ENCODE data around the gene RPS6KL1.

Gene RPS6KL1

GRCh38 chr14:74922752-74923401 is at the start of gene RPS6KL1:
TSS of gene RPS6KL1 (minus strand) at chr14:74923260. CDS start at chr14:74921541, 1,719 bp downstream.
- peak; percentile 70 for TF ChIP-seq ZBTB7A (IDR thresholded peaks at IDR 0.05; ENCODE audit: low read depth)
- TF ChIP-seq, protein P1, sequence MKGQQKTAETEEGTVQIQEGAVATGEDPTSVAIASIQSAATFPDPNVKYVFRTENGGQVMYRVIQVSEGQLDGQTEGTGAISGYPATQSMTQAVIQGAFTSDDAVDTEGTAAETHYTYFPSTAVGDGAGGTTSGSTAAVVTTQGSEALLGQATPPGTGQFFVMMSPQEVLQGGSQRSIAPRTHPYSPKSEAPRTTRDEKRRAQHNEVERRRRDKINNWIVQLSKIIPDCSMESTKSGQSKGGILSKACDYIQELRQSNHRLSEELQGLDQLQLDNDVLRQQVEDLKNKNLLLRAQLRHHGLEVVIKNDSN (IDR thresholded peaks at IDR 0.05) = no peak
- TF ChIP-seq MAX (IDR thresholded peaks at IDR 0.05) = peak; percentile 71
- peak; percentile 21; the same call in 1 of the 2 replicates for TF ChIP-seq TEAD4 (IDR thresholded peaks at IDR 0.05)
- peak; percentile 78 for TF ChIP-seq TAF1 (IDR thresholded peaks at IDR 0.05; ENCODE audit: low read depth)
- TF ChIP-seq NFIC (IDR thresholded peaks at IDR 0.05) = no peak

GRCh38 chr14:74968811-74969210 is 45.8 kb upstream of the RPS6KL1 start:
- TF ChIP-seq EGR1 (IDR thresholded peaks at IDR 0.05) = no peak
- TF ChIP-seq TEAD4 (IDR thresholded peaks at IDR 0.05) = no peak
- TF ChIP-seq ZBTB7A (IDR thresholded peaks at IDR 0.05; ENCODE audit: low read depth) = no peak
- no peak for TF ChIP-seq TCF12 (IDR thresholded peaks at IDR 0.05; ENCODE audit: low read depth)
- no peak for TF ChIP-seq YY1 (IDR thresholded peaks at IDR 0.05; ENCODE audit: low read depth)
- TF ChIP-seq FOXM1 (IDR thresholded peaks at IDR 0.05; ENCODE audit: borderline replicate concordance, low read depth) = no peak
- TF ChIP-seq EP300 (IDR thresholded peaks at IDR 0.05; ENCODE audit: borderline replicate concordance) = no peak
- TF ChIP-seq CREB1 (IDR thresholded peaks at IDR 0.05; ENCODE audit: low read depth) = no peak
- TF ChIP-seq CEBPB (IDR thresholded peaks at IDR 0.05) = no peak
- no peak for TF ChIP-seq TAF1 (IDR thresholded peaks at IDR 0.05; ENCODE audit: low read depth)
- TF ChIP-seq, protein P1 (IDR thresholded peaks at IDR 0.05) = no peak
- TF ChIP-seq NFIC (IDR thresholded peaks at IDR 0.05) = no peak
- TF ChIP-seq RAD21 (IDR thresholded peaks at IDR 0.05; ENCODE audit: low read depth) = no peak

DNA sequence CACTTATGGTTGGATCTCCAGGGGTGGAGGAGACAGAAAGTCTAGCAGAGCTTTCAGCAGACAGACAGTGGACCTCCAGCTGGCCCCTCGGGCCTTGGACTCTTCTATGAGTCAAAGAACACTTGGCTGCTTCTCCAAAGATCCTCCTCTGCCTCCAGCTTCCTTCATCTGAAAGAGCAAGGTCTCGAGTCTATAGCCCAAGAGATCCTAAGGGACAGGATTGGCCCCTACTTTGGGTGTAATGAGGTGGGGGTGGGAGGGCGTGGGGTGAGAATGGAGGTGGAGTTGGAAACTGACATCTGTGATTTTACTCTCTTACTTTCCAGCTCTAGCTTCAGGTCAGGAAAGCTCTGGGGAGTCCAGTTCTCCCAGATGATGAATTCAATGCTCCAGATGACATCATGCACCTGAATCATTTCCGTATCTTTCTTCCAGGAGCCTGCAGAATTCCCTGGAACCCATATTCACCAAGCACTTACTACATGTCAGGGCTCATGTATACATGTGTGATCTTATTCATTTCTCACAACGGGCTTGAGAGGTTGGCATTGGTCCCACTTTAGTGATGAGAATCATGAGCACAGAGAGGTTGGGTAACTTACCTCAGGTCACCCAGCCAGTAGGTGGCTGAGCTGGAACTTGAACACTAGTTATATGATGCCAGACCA is 42.6 kb upstream of the RPS6KL1 start:
- TF ChIP-seq NFIC (IDR thresholded peaks at IDR 0.05) = no peak
- no peak for TF ChIP-seq EP300 (IDR thresholded peaks at IDR 0.05; ENCODE audit: borderline replicate concordance)
- TF ChIP-seq FOXM1 (IDR thresholded peaks at IDR 0.05; ENCODE audit: borderline replicate concordance, low read depth) = no peak
- TF ChIP-seq TAF1 (IDR thresholded peaks at IDR 0.05; ENCODE audit: low read depth) = no peak
- no peak for TF ChIP-seq RAD21 (IDR thresholded peaks at IDR 0.05; ENCODE audit: low read depth)
- TF ChIP-seq ZBTB7A (IDR thresholded peaks at IDR 0.05; ENCODE audit: low read depth) = no peak
- TF ChIP-seq EGR1 (IDR thresholded peaks at IDR 0.05) = no peak
- no peak for TF ChIP-seq YY1 (IDR thresholded peaks at IDR 0.05; ENCODE audit: low read depth)
- TF ChIP-seq CEBPB (IDR thresholded peaks at IDR 0.05) = no peak
- no peak for TF ChIP-seq MAX (IDR thresholded peaks at IDR 0.05)
- TF ChIP-seq, protein P1 (IDR thresholded peaks at IDR 0.05) = no peak
- no peak for TF ChIP-seq CREB1 (IDR thresholded peaks at IDR 0.05; ENCODE audit: low read depth)
- no peak for TF ChIP-seq TCF12 (IDR thresholded peaks at IDR 0.05; ENCODE audit: low read depth)
- TF ChIP-seq TEAD4 (IDR thresholded peaks at IDR 0.05) = no peak
- TF ChIP-seq, protein P2, sequence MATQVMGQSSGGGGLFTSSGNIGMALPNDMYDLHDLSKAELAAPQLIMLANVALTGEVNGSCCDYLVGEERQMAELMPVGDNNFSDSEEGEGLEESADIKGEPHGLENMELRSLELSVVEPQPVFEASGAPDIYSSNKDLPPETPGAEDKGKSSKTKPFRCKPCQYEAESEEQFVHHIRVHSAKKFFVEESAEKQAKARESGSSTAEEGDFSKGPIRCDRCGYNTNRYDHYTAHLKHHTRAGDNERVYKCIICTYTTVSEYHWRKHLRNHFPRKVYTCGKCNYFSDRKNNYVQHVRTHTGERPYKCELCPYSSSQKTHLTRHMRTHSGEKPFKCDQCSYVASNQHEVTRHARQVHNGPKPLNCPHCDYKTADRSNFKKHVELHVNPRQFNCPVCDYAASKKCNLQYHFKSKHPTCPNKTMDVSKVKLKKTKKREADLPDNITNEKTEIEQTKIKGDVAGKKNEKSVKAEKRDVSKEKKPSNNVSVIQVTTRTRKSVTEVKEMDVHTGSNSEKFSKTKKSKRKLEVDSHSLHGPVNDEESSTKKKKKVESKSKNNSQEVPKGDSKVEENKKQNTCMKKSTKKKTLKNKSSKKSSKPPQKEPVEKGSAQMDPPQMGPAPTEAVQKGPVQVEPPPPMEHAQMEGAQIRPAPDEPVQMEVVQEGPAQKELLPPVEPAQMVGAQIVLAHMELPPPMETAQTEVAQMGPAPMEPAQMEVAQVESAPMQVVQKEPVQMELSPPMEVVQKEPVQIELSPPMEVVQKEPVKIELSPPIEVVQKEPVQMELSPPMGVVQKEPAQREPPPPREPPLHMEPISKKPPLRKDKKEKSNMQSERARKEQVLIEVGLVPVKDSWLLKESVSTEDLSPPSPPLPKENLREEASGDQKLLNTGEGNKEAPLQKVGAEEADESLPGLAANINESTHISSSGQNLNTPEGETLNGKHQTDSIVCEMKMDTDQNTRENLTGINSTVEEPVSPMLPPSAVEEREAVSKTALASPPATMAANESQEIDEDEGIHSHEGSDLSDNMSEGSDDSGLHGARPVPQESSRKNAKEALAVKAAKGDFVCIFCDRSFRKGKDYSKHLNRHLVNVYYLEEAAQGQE (IDR thresholded peaks at IDR 0.05; ENCODE audit: low read depth) = no peak

DNA sequence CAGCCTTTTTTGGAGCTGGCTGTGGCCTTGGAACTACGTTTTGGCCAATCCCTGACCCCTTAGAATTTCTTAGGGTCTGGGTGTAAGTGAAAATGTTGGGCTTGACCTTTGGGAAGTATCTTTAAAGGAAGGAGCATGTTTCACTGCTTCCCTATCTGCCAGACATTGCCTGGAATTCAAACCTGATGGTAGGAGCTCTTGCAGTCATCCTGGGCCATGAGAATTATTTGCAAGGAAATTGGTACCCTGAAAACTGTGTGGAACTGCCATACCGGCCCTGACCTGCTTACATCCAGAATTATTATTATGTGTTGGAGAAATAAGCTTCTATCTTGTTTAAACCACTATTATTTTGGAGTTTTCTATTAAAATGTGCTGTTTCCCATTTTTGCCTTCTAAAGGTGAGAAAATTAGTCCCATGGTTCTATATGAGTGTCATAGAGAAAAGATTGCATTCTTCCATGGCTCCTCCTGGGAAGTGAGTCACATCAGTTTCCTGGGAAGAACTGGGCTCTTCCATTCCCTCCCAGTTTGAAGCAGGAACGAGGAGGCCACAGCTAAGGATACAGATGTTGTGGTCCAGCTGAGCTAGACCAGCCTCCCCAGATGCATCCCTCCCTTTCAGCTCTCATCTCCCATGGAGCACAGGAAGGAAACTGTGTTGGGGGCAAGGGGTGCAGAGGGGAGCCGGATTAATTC is 41.9 kb upstream of the RPS6KL1 start:
- TF ChIP-seq TAF1 (IDR thresholded peaks at IDR 0.05; ENCODE audit: low read depth) = no peak
- TF ChIP-seq, protein P2 (IDR thresholded peaks at IDR 0.05; ENCODE audit: low read depth) = no peak
- TF ChIP-seq ZBTB7A (IDR thresholded peaks at IDR 0.05; ENCODE audit: low read depth) = no peak
- TF ChIP-seq CEBPB (IDR thresholded peaks at IDR 0.05) = no peak
- TF ChIP-seq EP300 (IDR thresholded peaks at IDR 0.05; ENCODE audit: borderline replicate concordance) = no peak
- TF ChIP-seq NFIC (IDR thresholded peaks at IDR 0.05) = no peak
- TF ChIP-seq MAX (IDR thresholded peaks at IDR 0.05) = no peak
- no peak for TF ChIP-seq FOXM1 (IDR thresholded peaks at IDR 0.05; ENCODE audit: borderline replicate concordance, low read depth)
- no peak for TF ChIP-seq TEAD4 (IDR thresholded peaks at IDR 0.05)
- TF ChIP-seq CREB1 (IDR thresholded peaks at IDR 0.05; ENCODE audit: low read depth) = no peak
- no peak for TF ChIP-seq TCF12 (IDR thresholded peaks at IDR 0.05; ENCODE audit: low read depth)
- no peak for TF ChIP-seq YY1 (IDR thresholded peaks at IDR 0.05; ENCODE audit: low read depth)
- TF ChIP-seq RAD21 (IDR thresholded peaks at IDR 0.05; ENCODE audit: low read depth) = no peak
- TF ChIP-seq, protein P1 (IDR thresholded peaks at IDR 0.05) = no peak
- TF ChIP-seq EGR1 (IDR thresholded peaks at IDR 0.05) = no peak

Measured in Ishikawa (cell line).